KG1 (cell line): ENCODE data around the gene PPARG.
"Not testable (repeated sequence)": the region's sequence is repeated elsewhere in the genome, so short reads cannot be mapped to it uniquely, and the experiment has no call there.

Experiments
- DNase-seq: peaks from one replicate; lab custom pipeline; 2025; lab: John Stamatoyannopoulos, UW

PPARG gene

GRCh38 chr3:12279591-12280326 is 9.1 kb upstream of the PPARG start:
- DNase-seq = no peak

- no peak for DNase-seq
Measured at GRCh38 chr3:12280357-12280806, 8.5 kb upstream of the PPARG start.

GRCh38 chr3:12284591-12284990 is 4.3 kb upstream of the PPARG start:
- no peak for DNase-seq

GRCh38 chr3:12285003-12285555 is 3.8 kb upstream of the PPARG start:
- DNase-seq = no peak

GRCh38 chr3:12285779-12286178 is 3.1 kb upstream of the PPARG start:
- not testable (repeated sequence) for DNase-seq

GRCh38 chr3:12286504-12286903 is 2.4 kb upstream of the PPARG start:
- no peak for DNase-seq

GRCh38 chr3:12286927-12287726 is 1.7 kb upstream of the PPARG start:
- no peak for DNase-seq

GRCh38 chr3:12287727-12288181 is 1.1 kb upstream of the PPARG start:
- no peak for DNase-seq

- no peak for DNase-seq
Measured at GRCh38 chr3:12289524-12289923, 654 bp downstream of the PPARG start.

- no peak for DNase-seq
Measured at GRCh38 chr3:12292770-12293169, 3.9 kb downstream of the PPARG start.

GRCh38 chr3:12294885-12295580 is 6.2 kb downstream of the PPARG start:
- DNase-seq = no peak

GRCh38 chr3:12296511-12296910 is 7.6 kb downstream of the PPARG start:
- no peak for DNase-seq

- no peak for DNase-seq
Measured at GRCh38 chr3:12299026-12299425, 10.2 kb downstream of the PPARG start.

GRCh38 chr3:12300137-12300536 is 11.3 kb downstream of the PPARG start:
- no peak for DNase-seq

GRCh38 chr3:12301031-12301430 is 12.2 kb downstream of the PPARG start:
- no peak for DNase-seq

- no peak for DNase-seq
Measured at GRCh38 chr3:12301513-12301912, 12.6 kb downstream of the PPARG start.

GRCh38 chr3:12302564-12302963 is 13.7 kb downstream of the PPARG start:
- no peak for DNase-seq

GRCh38 chr3:12303534-12303933 is 14.7 kb downstream of the PPARG start:
- DNase-seq = no peak

GRCh38 chr3:12303993-12304392 is 15.1 kb downstream of the PPARG start:
- DNase-seq = no peak

GRCh38 chr3:12307136-12307535 is 18.3 kb downstream of the PPARG start:
- no peak for DNase-seq

- no peak for DNase-seq
Measured at GRCh38 chr3:12308517-12308916, 19.6 kb downstream of the PPARG start.

GRCh38 chr3:12309716-12310115 is 20.8 kb downstream of the PPARG start:
- DNase-seq = no peak
